Neutrophil (primary cell): ENCODE measurements around the gene ROPN1.
"Not testable (repeated sequence)": the region's sequence is repeated elsewhere in the genome, so short reads cannot be mapped to it uniquely, and the experiment has no call there.

Experiments
- H3K27ac ChIP-seq: fragments of 200-600 bp; sonication (generic); 2 replicates; pipeline ENCODE4 v1.5.1; 2016; ENCODE audit warnings: mild to moderate bottlenecking, moderate library complexity
- H3K27me3 ChIP-seq: fragments of 200-600 bp; sonication (generic); 2 replicates; pipeline ENCODE4 v1.6.0; 2016; ENCODE audit warnings: mild to moderate bottlenecking
- H3K36me3 ChIP-seq: fragments of 200-600 bp; sonication (generic); 2 replicates; pipeline ENCODE4 v1.5.1; 2017
- H3K4me1 ChIP-seq, 2 experiments: fragments of 200-600 bp in 1 of 2; sonication (generic) in 1 of 2; 1 replicate in 1 of 2; 2 replicates in 1 of 2; pipeline versions ENCODE4 v1.5.1 to v1.6.1; 2013 to 2016; ENCODE audit warnings: low read depth in 1 of 2, low read length in 1 of 2, mild to moderate bottlenecking in 1 of 2, moderate library complexity in 1 of 2; ENCODE audit not compliant: control insufficient read depth in 1 of 2, insufficient read depth in 1 of 2
- H3K4me3 ChIP-seq, 2 experiments: fragments of 200-600 bp in 1 of 2; sonication (generic) in 1 of 2; 1 replicate in 1 of 2; 2 replicates in 1 of 2; pipeline ENCODE4 v1.5.1; 2013 to 2016; ENCODE audit warnings: low read depth in 1 of 2, low read length in 1 of 2, mild to moderate bottlenecking in 1 of 2, moderate library complexity in 1 of 2
- H3K9me3 ChIP-seq: fragments of 200-600 bp; sonication (generic); 2 replicates; pipeline ENCODE4 v1.5.1; 2016
- TF ChIP-seq, protein P1 (sequence below): fragments of 200-600 bp; sonication (generic); IDR thresholded peaks from 2 replicates; pipeline ENCODE4 v1.5.1; 2016; ENCODE audit warnings: antibody characterized with exemption

The ROPN1 gene

GRCh38 chr3:123991730-123992588 lies at the start of gene ROPN1:
TSS of gene ROPN1 (minus strand) at chr3:123992124. CDS start at chr3:123980481, 11,643 bp downstream.
- not testable (repeated sequence) for H3K27ac ChIP-seq, H3K9me3 ChIP-seq, H3K4me1 ChIP-seq, H3K36me3 ChIP-seq, H3K4me3 ChIP-seq
- peaks cover 77% of the 10 kb centered on the region for H3K27me3 ChIP-seq

GRCh38 chr3:124041553-124041952 lies 49.6 kb upstream of the ROPN1 start:
- Histone ChIP-seq H3K36me3 (no peaks in the 10 kb centered on the region), H3K9me3 (no peaks in the 10 kb centered on the region), H3K4me3 (no peak overlapping the region), H3K4me1 (no peaks in the 10 kb centered on the region), H3K27me3 (peaks cover 79% of the 10 kb centered on the region), H3K27ac (no peak overlapping the region)
- TF ChIP-seq, protein P1, sequence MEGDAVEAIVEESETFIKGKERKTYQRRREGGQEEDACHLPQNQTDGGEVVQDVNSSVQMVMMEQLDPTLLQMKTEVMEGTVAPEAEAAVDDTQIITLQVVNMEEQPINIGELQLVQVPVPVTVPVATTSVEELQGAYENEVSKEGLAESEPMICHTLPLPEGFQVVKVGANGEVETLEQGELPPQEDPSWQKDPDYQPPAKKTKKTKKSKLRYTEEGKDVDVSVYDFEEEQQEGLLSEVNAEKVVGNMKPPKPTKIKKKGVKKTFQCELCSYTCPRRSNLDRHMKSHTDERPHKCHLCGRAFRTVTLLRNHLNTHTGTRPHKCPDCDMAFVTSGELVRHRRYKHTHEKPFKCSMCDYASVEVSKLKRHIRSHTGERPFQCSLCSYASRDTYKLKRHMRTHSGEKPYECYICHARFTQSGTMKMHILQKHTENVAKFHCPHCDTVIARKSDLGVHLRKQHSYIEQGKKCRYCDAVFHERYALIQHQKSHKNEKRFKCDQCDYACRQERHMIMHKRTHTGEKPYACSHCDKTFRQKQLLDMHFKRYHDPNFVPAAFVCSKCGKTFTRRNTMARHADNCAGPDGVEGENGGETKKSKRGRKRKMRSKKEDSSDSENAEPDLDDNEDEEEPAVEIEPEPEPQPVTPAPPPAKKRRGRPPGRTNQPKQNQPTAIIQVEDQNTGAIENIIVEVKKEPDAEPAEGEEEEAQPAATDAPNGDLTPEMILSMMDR: no peak

DNA sequence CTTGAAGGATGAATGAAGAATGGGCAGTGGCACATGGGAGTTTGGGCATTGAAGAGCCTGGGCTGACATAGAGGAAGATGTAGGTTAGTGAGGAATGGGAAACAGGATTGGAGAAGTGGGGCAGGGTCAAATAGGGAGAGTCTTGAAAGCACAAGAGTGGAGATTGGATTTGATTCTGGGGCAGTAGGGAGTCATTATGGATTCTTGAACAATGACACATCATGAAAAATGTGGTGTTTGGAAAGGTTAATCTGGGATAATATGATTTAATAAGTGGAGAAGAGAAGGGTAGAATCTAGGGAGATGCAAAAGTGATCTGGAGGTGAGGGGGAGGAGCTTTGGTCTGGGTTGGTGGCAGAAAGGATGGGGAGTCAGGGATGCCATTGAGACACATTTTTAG lies 45.4 kb upstream of the ROPN1 start:
- H3K4me1 ChIP-seq: peaks cover 0 to 9% of the 10 kb centered on the region in 2 experiments

DNA sequence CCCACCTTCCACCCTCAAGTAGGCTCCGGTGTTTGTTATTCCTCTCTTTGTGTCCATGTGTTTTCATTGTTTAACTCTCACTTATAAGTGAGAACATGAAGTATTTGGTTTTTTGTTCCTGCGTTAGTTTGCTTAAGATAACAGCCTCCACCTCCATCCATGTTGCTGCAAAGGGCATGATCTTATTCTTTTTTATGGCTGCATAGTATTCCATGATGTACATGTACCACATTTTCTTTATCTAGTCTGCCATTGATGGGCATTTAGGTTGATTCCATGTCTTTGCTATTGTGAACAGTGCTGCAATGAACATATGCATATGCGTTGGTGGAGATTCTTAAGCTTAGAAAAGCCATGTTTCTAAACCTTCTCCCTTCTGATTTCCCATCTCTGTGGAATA lies 44.3 kb upstream of the ROPN1 start:
- not testable (repeated sequence) for H3K27ac ChIP-seq, H3K36me3 ChIP-seq, H3K9me3 ChIP-seq, H3K4me3 ChIP-seq, H3K4me1 ChIP-seq
- peaks cover 97% of the 10 kb centered on the region for H3K27me3 ChIP-seq

More for the DNA sequence above, 45.4 kb upstream of the ROPN1 start:
- TF ChIP-seq, protein P1: no peak
- no peak overlapping the region for H3K27ac ChIP-seq
- H3K36me3 ChIP-seq: no peaks in the 10 kb centered on the region
- no peaks in the 10 kb centered on the region for H3K9me3 ChIP-seq
- H3K4me3 ChIP-seq: no peak overlapping the region
- H3K27me3 ChIP-seq: peaks cover 97% of the 10 kb centered on the region

GRCh38 chr3:124035463-124036121 lies 43.7 kb upstream of the ROPN1 start:
- TF ChIP-seq, protein P1: no peak
- peaks cover 97% of the 10 kb centered on the region for H3K27me3 ChIP-seq

GRCh38 chr3:124034844-124035152 lies 42.9 kb upstream of the ROPN1 start:
- Histone ChIP-seq H3K27me3 (peaks cover 97% of the 10 kb centered on the region), H3K36me3 (no peaks in the 10 kb centered on the region), H3K4me1 (peaks cover 0 to 9% of the 10 kb centered on the region in 2 experiments), H3K4me3 (no peak overlapping the region), H3K27ac (no peak overlapping the region), H3K9me3 (no peaks in the 10 kb centered on the region)
- TF ChIP-seq, protein P1: no peak

More at GRCh38 chr3:124035463-124036121, 43.7 kb upstream of the ROPN1 start:
- Histone ChIP-seq H3K4me3 (no peak overlapping the region), H3K36me3 (no peaks in the 10 kb centered on the region), H3K4me1 (peaks cover 0 to 9% of the 10 kb centered on the region in 2 experiments), H3K9me3 (no peaks in the 10 kb centered on the region), H3K27ac (no peak overlapping the region)
